Common myeloid progenitor, CD34-positive (primary cell): ENCODE measurements around the gene NDUFS7.

Experiments
- CTCF ChIA-PET: fragments of 350-600 bp; sonication (Branson Sonifier 250); formaldehyde crosslinking; loops from one replicate; lab custom pipeline; 2021; ENCODE audit warnings: antibody characterized with exemption; lab: Charles Lee
- POLR2A ChIA-PET: fragments of 350-600 bp; sonication (Branson Sonifier 250); formaldehyde crosslinking; loops from one replicate; lab custom pipeline; 2021; ENCODE audit warnings: antibody characterized with exemption; lab: Charles Lee
- DNase-seq, 3 donors: peaks; one replicate each; pipeline versions ENCODE4 v3.0.0 to v3.0.0-alpha.2; 2013
- H3K27ac ChIP-seq, 2 experiments: 1 replicate in 1 of 2; 2 replicates in 1 of 2; pipeline ENCODE4 v1.7.0; 2013; ENCODE audit warnings: inconsistent platforms in 2 of 2, low read length in 2 of 2, mild to moderate bottlenecking in 2 of 2, low read depth in 1 of 2, moderate library complexity in 1 of 2; ENCODE audit not compliant: severe bottlenecking in 2 of 2, insufficient read depth in 1 of 2, poor library complexity in 1 of 2
- H3K27me3 ChIP-seq, 5 experiments: replicated peaks in 2 of 5; 1 replicate in 3 of 5; 2 replicates in 2 of 5; pipeline versions ENCODE4 v1.6.1 to v1.7.0; 2013; ENCODE audit warnings: low read length in 4 of 5, mild to moderate bottlenecking in 2 of 5, moderate library complexity in 2 of 5, inconsistent platforms in 1 of 5; ENCODE audit not compliant: insufficient read depth in 5 of 5, control insufficient read depth in 4 of 5
- H3K36me3 ChIP-seq, 4 experiments: 1 replicate in 2 of 4; 2 replicates in 2 of 4; pipeline versions ENCODE4 v1.6.1 to v1.7.0; 2013; ENCODE audit warnings: low read length in 3 of 4, control low read depth in 1 of 4, mild to moderate bottlenecking in 1 of 4; ENCODE audit not compliant: control insufficient read depth in 4 of 4, insufficient read depth in 4 of 4
- H3K4me1 ChIP-seq, 4 experiments: 1 replicate in 3 of 4; 2 replicates in 1 of 4; pipeline versions ENCODE4 v1.6.1 to v1.7.1; 2013; ENCODE audit warnings: low read length in 3 of 4, mild to moderate bottlenecking in 3 of 4, control low read depth in 1 of 4, inconsistent platforms in 1 of 4, moderate library complexity in 1 of 4; ENCODE audit not compliant: control insufficient read depth in 4 of 4, insufficient read depth in 4 of 4; ENCODE audit errors: control extremely low read depth in 1 of 4
- H3K4me3 ChIP-seq, 7 experiments: 1 replicate in 4 of 7; 2 replicates in 3 of 7; pipeline versions ENCODE4 v1.5.1 to v1.7.0; 2013; ENCODE audit warnings: mild to moderate bottlenecking in 7 of 7, low read length in 6 of 7, moderate library complexity in 6 of 7, inconsistent platforms in 2 of 7, low read depth in 2 of 7, control low read depth in 1 of 7; ENCODE audit not compliant: insufficient read depth in 4 of 7, control insufficient read depth in 1 of 7; ENCODE audit errors: extremely low read depth in 1 of 7
- H3K9me3 ChIP-seq, 5 experiments: 1 replicate in 4 of 5; 2 replicates in 1 of 5; pipeline versions ENCODE4 v1.6.1 to v1.7.1; 2013; ENCODE audit warnings: low read length in 4 of 5, mild to moderate bottlenecking in 2 of 5, inconsistent platforms in 1 of 5, low read depth in 1 of 5, moderate library complexity in 1 of 5; ENCODE audit not compliant: control insufficient read depth in 4 of 5, insufficient read depth in 2 of 5; ENCODE audit errors: control extremely low read depth in 1 of 5
- WGBS: methylation state at CpG from one replicate; pipeline ENCODE4 v1.1.5; 2013; ENCODE audit not compliant: insufficient coverage; 5-methylcytosine and 5-hydroxymethylcytosine counted together

NDUFS7 gene

GRCh38 chr19:1401889-1402217 lies 18.1 kb downstream of the NDUFS7 start:
- ChIA-PET CTCF (interaction anchor here (1.5 kb wide), 1 partner anchor 15 kb away, joined by 3 read pairs; no protein-coding TSS in a partner anchor), POLR2A (no interaction called here)
- no peak overlapping the region for H3K27ac ChIP-seq
- H3K27me3 ChIP-seq, result no peaks in the 10 kb centered on the region
- 39% methylated on average over 8 of the region's 11 CpGs for WGBS
- peaks cover 0 to 12% (median 1%) of the 10 kb centered on the region in 4 experiments for H3K36me3 ChIP-seq
- no peaks in the 10 kb centered on the region for H3K9me3 ChIP-seq
- H3K4me1 ChIP-seq, result peaks cover 0 to 57% (median 40%) of the 10 kb centered on the region in 4 experiments
- H3K4me3 ChIP-seq, result peak overlapping the region in 6 of 7 experiments; percentile 59 to 77 (median 70)
- no peak for DNase-seq

- peaks cover 0 to 55% (median 37%) of the 10 kb centered on the region in 4 experiments for H3K4me1 ChIP-seq
- peaks cover 0 to 8% (median 1%) of the 10 kb centered on the region in 4 experiments for H3K36me3 ChIP-seq
- ChIA-PET CTCF (interaction anchor here (0.6 to 1.6 kb wide), 5 partner anchors 11 to 42 kb away, joined by 3 to 5 read pairs (median 3); no protein-coding TSS in a partner anchor), POLR2A (interaction anchor here (0.6 to 1.0 kb wide), 4 partner anchors 16 to 928 kb away, joined by 3 to 5 read pairs (median 4); partner anchors contain the start of gene FAM174C)
- peak overlapping the region in 5 of 7 experiments; percentile 38 to 77 (median 56) for H3K4me3 ChIP-seq
- no peak overlapping the region for H3K27ac ChIP-seq
- 3% methylated on average over 24 of the region's 25 CpGs for WGBS
- H3K9me3 ChIP-seq, result no peaks in the 10 kb centered on the region
- H3K27me3 ChIP-seq, result no peaks in the 10 kb centered on the region
- DNase-seq, result peak in 2 of 3 donors; percentile 24 to 44
These were observed 18.8 kb downstream of the NDUFS7 start for GRCh38 chr19:1402411-1403070.

- peaks cover 0 to 59% (median 49%) of the 10 kb centered on the region in 4 experiments for H3K4me1 ChIP-seq
- CTCF ChIA-PET, result interaction anchor here (1.6 kb wide), 1 partner anchor 14 kb away, joined by 3 read pairs; no protein-coding TSS in a partner anchor
These were observed 23.2 kb downstream of the NDUFS7 start for GRCh38 chr19:1406774-1407527.

GRCh38 chr19:1407528-1408299 lies 24.0 kb downstream of the NDUFS7 start, which contains the start of gene DAZAP1:
DAZAP1 (plus strand) TSS chr19:1407586; CDS start chr19:1407774, 188 bp downstream.
- Histone ChIP-seq H3K27me3 (no peaks in the 10 kb centered on the region), H3K27ac (peak within 1 kb of the TSS; percentile 80 to 92), H3K9me3 (no peaks in the 10 kb centered on the region), H3K4me1 (peaks cover 0 to 51% (median 43%) of the 10 kb centered on the region in 4 experiments), H3K4me3 (peak within 1 kb of the TSS; percentile 66 to 90 (median 81)), H3K36me3 (peaks cover 0 to 39% (median 10%) of the 10 kb centered on the region in 4 experiments)
- peak in 2 of 3 donors; percentile 25 to 39 for DNase-seq
- WGBS, result under 1% methylated on average over 90 of the region's 121 CpGs
- CTCF ChIA-PET, result no interaction called here
- POLR2A ChIA-PET, result no interaction called here

More at GRCh38 chr19:1406774-1407527, 23.2 kb downstream of the NDUFS7 start:
- DNase-seq, result peak; percentile 97 to 99 (median 98)
- peak overlapping the region in 1 of 2 experiments; percentile 61 for H3K27ac ChIP-seq
- H3K9me3 ChIP-seq, result no peaks in the 10 kb centered on the region
- POLR2A ChIA-PET, result no interaction called here
- peaks cover 0 to 31% (median 9%) of the 10 kb centered on the region in 4 experiments for H3K36me3 ChIP-seq
- 0% methylated on average over 66 of the region's 72 CpGs for WGBS
- no peaks in the 10 kb centered on the region for H3K27me3 ChIP-seq
- H3K4me3 ChIP-seq, result peak overlapping the region; percentile 10 to 90 (median 61)

GRCh38 chr19:1408300-1409203 lies 24.8 kb downstream of the NDUFS7 start:
- peak in 2 of 3 donors; percentile 60 to 70 for DNase-seq
- Histone ChIP-seq H3K27ac (peak overlapping the region; percentile 80 to 92), H3K36me3 (peaks cover 0 to 47% (median 14%) of the 10 kb centered on the region in 4 experiments), H3K4me1 (peaks cover 0 to 43% (median 37%) of the 10 kb centered on the region in 4 experiments), H3K9me3 (no peaks in the 10 kb centered on the region), H3K4me3 (peak overlapping the region; percentile 66 to 90 (median 81)), H3K27me3 (no peaks in the 10 kb centered on the region)
- CTCF ChIA-PET, result interaction anchor here (1.5 kb wide), 1 partner anchor 430 kb away, joined by 3 read pairs; no protein-coding TSS in a partner anchor
- POLR2A ChIA-PET, result interaction anchor here (0.6 kb wide), 1 partner anchor 1224 kb away, joined by 4 read pairs; no protein-coding TSS in a partner anchor
- under 1% methylated on average over 49 of the region's 69 CpGs for WGBS
